HEK293T (cell line): ENCODE measurements around the gene MPRIP.

Source experiments
- BHLHE40 ChIP-seq: fragments of 450-650 bp; IDR thresholded peaks from 2 replicates; pipeline ENCODE4 v1.6.1; 2016; ENCODE audit warnings: mild to moderate bottlenecking, moderate library complexity, borderline replicate concordance
- CTBP1 ChIP-seq: fragments of 450-650 bp; IDR thresholded peaks from 2 replicates; pipeline ENCODE4 v1.6.1; 2016; ENCODE audit warnings: borderline replicate concordance
- FOXA1 ChIP-seq: fragments of 450-650 bp; IDR thresholded peaks from 2 replicates; pipeline ENCODE4 v1.6.1; 2016; ENCODE audit warnings: mild to moderate bottlenecking
- FOXM1 ChIP-seq: fragments of 450-650 bp; IDR thresholded peaks from 2 replicates; pipeline ENCODE4 v1.6.1; 2017; ENCODE audit warnings: mild to moderate bottlenecking, borderline replicate concordance
- HDGF ChIP-seq: fragments of 450-650 bp; IDR thresholded peaks from 2 replicates; pipeline ENCODE4 v1.6.1; 2017; ENCODE audit warnings: antibody characterized with exemption, borderline replicate concordance
- NFRKB ChIP-seq: fragments of 450-650 bp; IDR thresholded peaks from 2 replicates; pipeline ENCODE4 v1.6.1; 2016; ENCODE audit warnings: mild to moderate bottlenecking, moderate library complexity
- SP1 ChIP-seq: fragments of 450-650 bp; IDR thresholded peaks from 2 replicates; pipeline ENCODE4 v1.6.1; 2017
- SUZ12 ChIP-seq: fragments of 450-650 bp; IDR thresholded peaks from 2 replicates; pipeline ENCODE4 v1.6.1; 2016; ENCODE audit warnings: mild to moderate bottlenecking
- TARDBP ChIP-seq: fragments of 450-650 bp; IDR thresholded peaks from 2 replicates; pipeline ENCODE4 v1.6.1; 2016
- ZNF384 ChIP-seq: fragments of 450-650 bp; IDR thresholded peaks from 2 replicates; pipeline ENCODE4 v1.6.1; 2016

- TF ChIP-seq ZNF384 (no peak), FOXM1 (no peak), BHLHE40 (no peak), SP1 (no peak), HDGF (no peak), CTBP1 (no peak), FOXA1 (no peak), TARDBP (no peak), NFRKB (no peak), SUZ12 (no peak)
These were observed 109.7 kb downstream of the MPRIP start for GRCh38 chr17:17151962-17152361.
